Sigmoid colon (tissue), 7 donors: Measurements from ENCODE around the gene FAR1. TPM values are rescaled to one million over a fixed set of nuclear protein-coding genes. Genes with fewer than 3 reads are reported as not detected.
"Not testable (repeated sequence)": the region's sequence is repeated elsewhere in the genome, so short reads cannot be mapped to it uniquely, and the experiment has no call there.

ENCODE experiments used
- DNase-seq: peaks from one replicate; pipeline ENCODE4 v3.0.0-alpha.2; 2019
- H3K27ac ChIP-seq, 4 donors: fragments of 200-600 bp; sonication (generic); one replicate each; pipeline ENCODE4 v1.5.1; 2016 to 2019; ENCODE audit warnings: mild to moderate bottlenecking in 1 of 4
- H3K27me3 ChIP-seq, 3 donors: fragments of 200-600 bp; sonication (generic); one replicate each; pipeline ENCODE4 v1.5.1; 2019; ENCODE audit warnings: mild to moderate bottlenecking in 1 of 3
- H3K36me3 ChIP-seq, 4 donors: fragments of 200-600 bp; sonication (generic); one replicate each; pipeline ENCODE4 v1.5.1; 2016 to 2019
- H3K4me1 ChIP-seq, 4 donors: fragments of 200-600 bp; sonication (generic); one replicate each; pipeline ENCODE4 v1.5.1; 2017 to 2019
- H3K4me3 ChIP-seq, 4 donors: fragments of 200-600 bp; sonication (generic); one replicate each; pipeline ENCODE4 v1.5.1; 2017 to 2019; ENCODE audit warnings: mild to moderate bottlenecking in 2 of 4, moderate library complexity in 1 of 4
- H3K9me3 ChIP-seq, 4 donors: fragments of 200-600 bp in 3 of 4; sonication (generic) in 3 of 4; one replicate each; pipeline versions ENCODE4 v1.5.1 to v1.6.1; 2013 to 2019
- EP300 ChIP-seq, 4 donors: sonication (generic); formaldehyde crosslinking; IDR thresholded peaks; one replicate each; pipeline ENCODE4 v1.6.1; 2017; ENCODE audit warnings: antibody characterized with exemption in 4 of 4
- POLR2A ChIP-seq, 2 donors: fragments of 450-650 bp; IDR thresholded peaks; one replicate each; pipeline ENCODE4 v1.6.1; 2016; ENCODE audit warnings: antibody characterized with exemption in 2 of 2, mild to moderate bottlenecking in 2 of 2, moderate library complexity in 2 of 2
- POLR2AphosphoS5 ChIP-seq, 4 donors: sonication (generic); formaldehyde crosslinking; IDR thresholded peaks; one replicate each; pipeline ENCODE4 v1.6.1; 2017; ENCODE audit warnings: antibody characterized with exemption in 4 of 4
- WGBS, 2 donors: extraction: QIAGEN DNeasy Blood & Tissue Kit; methylation state at CpG; one replicate each; pipeline ENCODE4 v1.1.7; 2013; 5-methylcytosine and 5-hydroxymethylcytosine counted together
- intact Hi-C: fragments of 100-400 bp; cut with DNase I; formaldehyde crosslinking; loops from one replicate; pipeline ENCODE4 v1.15.1; 2023
- polyA plus RNA-seq, 3 donors: library from polyadenylated mRNA; stranded (reverse); fragments of 200-250 nt; gene quantifications; one replicate each; pipeline ENCODE4 v1.2.3, GENCODE V29; 2013
- total RNA-seq, 4 donors: library from RNA; depleted of rRNA; stranded (reverse); fragments of >200 nt; gene quantifications; one replicate each; pipeline ENCODE4 v1.1.0, GENCODE V29; 2016
- TF ChIP-seq, protein P1 (sequence below), 4 experiments: fragments of 450-650 bp in 3 of 4; fragments of 200-600 bp in 1 of 4; IDR thresholded peaks; one replicate each; pipeline ENCODE4 v1.5.1; 2016 to 2019; ENCODE audit warnings: antibody characterized with exemption in 4 of 4, mild to moderate bottlenecking in 3 of 4, moderate library complexity in 2 of 4
- donor health status: healthy with polysubstance abuse.
- donor health status: Bipolar disorder and iron deficiency.
- donor health status: healthy.

Gene FAR1
- total and polyA plus RNA-seq, 7 donors: 22.8 to 52.1 (median 37.1) TPM

DNA sequence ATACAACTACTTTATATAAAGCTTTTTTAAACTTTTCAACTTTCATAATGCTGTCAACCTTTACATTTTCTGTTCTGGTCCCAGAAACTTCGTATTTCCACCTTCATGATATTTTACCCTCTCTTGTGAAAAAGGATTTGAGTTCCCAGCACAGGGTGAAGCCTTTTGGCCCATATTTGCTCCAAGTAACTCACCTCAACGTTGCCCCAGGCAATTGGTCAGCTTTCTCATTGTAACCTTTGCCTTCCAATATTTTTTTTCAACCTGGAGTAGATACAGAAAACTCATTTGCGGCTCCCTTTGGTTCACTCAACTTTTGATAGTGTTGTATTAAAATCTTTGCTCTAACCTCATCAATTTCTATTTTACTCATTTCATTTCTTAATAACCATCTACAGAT lies 21.1 kb upstream of the FAR1 start:
- H3K9me3 ChIP-seq: no peaks in the 10 kb centered on the region
- no peaks in the 10 kb centered on the region for H3K36me3 ChIP-seq
- intact Hi-C loops: no loop called here
- H3K4me1 ChIP-seq: no peaks in the 10 kb centered on the region
- H3K4me3 ChIP-seq: no peak overlapping the region
- no peak for TF ChIP-seq POLR2A (IDR thresholded peaks at IDR 0.05)
- no peak for TF ChIP-seq EP300 (IDR thresholded peaks at IDR 0.05)
- TF ChIP-seq, protein P1, sequence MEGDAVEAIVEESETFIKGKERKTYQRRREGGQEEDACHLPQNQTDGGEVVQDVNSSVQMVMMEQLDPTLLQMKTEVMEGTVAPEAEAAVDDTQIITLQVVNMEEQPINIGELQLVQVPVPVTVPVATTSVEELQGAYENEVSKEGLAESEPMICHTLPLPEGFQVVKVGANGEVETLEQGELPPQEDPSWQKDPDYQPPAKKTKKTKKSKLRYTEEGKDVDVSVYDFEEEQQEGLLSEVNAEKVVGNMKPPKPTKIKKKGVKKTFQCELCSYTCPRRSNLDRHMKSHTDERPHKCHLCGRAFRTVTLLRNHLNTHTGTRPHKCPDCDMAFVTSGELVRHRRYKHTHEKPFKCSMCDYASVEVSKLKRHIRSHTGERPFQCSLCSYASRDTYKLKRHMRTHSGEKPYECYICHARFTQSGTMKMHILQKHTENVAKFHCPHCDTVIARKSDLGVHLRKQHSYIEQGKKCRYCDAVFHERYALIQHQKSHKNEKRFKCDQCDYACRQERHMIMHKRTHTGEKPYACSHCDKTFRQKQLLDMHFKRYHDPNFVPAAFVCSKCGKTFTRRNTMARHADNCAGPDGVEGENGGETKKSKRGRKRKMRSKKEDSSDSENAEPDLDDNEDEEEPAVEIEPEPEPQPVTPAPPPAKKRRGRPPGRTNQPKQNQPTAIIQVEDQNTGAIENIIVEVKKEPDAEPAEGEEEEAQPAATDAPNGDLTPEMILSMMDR (IDR thresholded peaks at IDR 0.05): no peak
- no peak for TF ChIP-seq POLR2AphosphoS5 (IDR thresholded peaks at IDR 0.05)
- no peak for DNase-seq
- H3K27ac ChIP-seq: no peak overlapping the region
- H3K27me3 ChIP-seq: no peaks in the 10 kb centered on the region
- 78% methylated on average over 3 of the region's 3 CpGs for WGBS, 2 donors

DNA sequence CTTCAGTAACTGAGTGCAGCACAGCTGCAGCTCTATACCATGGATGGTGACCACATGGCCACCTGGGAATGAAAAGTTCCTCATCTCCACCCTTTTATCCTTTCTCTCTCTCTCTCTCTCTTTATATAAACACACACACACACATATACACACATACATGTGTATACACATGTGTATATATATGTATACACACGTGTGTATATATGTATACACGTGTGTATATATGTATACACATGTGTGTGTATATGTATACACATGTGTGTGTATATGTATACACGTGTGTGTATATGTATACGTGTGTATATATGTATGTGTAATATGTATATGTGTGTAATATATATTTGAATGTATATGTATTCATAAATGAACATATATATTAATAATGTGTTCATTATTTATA lies 18.8 kb upstream of the FAR1 start:
- Histone ChIP-seq H3K9me3 (no peaks in the 10 kb centered on the region), H3K36me3 (no peaks in the 10 kb centered on the region), H3K27me3 (no peaks in the 10 kb centered on the region), H3K4me1 (no peaks in the 10 kb centered on the region), H3K27ac (no peak overlapping the region), H3K4me3 (no peak overlapping the region)
- 83 to 89% methylated on average over 4 of the region's 4 CpGs for WGBS, 2 donors
- no peak for TF ChIP-seq POLR2A (IDR thresholded peaks at IDR 0.05)
- TF ChIP-seq POLR2AphosphoS5 (IDR thresholded peaks at IDR 0.05): no peak
- TF ChIP-seq, protein P1 (IDR thresholded peaks at IDR 0.05): no peak
- TF ChIP-seq EP300 (IDR thresholded peaks at IDR 0.05): no peak
- DNase-seq: no peak
- intact Hi-C loops: no loop called here

DNA sequence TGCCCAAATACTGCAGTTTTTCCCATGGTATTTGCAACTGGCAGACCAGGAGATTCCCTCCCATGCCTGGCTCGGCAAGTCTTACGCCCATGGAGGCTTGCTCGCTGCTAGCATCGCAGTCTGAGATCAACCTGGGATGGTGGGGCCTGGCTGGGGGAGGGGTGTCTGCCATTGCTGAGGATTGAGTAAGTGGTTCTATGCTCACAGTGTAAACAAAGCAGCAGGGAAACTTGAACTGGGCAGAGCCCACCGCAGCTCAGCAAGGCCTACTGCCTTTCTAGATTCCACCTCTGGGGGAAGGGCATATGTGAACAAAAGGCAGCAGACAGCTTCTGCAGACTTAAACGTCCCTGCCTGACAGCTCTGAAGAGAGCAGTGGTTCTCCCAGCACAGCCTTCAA lies 17.0 kb upstream of the FAR1 start:
- H3K27ac ChIP-seq, H3K4me3 ChIP-seq, DNase-seq, H3K4me1 ChIP-seq, H3K27me3 ChIP-seq, H3K36me3 ChIP-seq, H3K9me3 ChIP-seq, intact Hi-C loops: not testable (repeated sequence)
- WGBS, 2 donors: 85 to 93% methylated on average over 6 of the region's 6 CpGs

DNA sequence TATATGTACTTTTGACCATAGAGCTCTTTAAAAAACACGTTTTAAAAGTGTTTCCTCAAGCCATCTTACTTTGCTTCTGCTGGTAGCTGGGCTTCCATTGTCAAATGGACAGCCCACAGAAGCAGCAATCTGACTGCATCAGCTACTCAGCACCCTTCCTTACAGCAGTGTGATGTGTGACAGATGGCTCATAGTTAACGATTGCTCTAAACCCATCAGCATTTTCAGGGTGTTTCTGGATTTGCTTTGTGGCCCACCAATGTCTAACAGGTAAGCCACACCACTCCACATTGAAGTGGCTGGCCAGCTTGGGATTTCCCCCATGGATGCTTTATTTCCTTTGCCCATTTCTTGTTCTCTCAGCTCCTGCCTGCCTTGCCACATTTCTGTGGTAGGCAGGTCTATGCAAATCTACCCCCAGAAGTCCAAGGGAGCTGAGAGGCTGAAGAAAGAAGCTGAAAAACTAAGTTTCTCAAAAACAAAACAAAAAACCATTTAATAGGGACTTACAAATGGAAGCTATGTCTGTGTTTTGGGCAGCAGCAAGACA lies 7.3 kb upstream of the FAR1 start:
- TF ChIP-seq POLR2AphosphoS5 (IDR thresholded peaks at IDR 0.05) (no peak), POLR2A (IDR thresholded peaks at IDR 0.05) (no peak), EP300 (IDR thresholded peaks at IDR 0.05) (no peak)
- TF ChIP-seq, protein P1 (IDR thresholded peaks at IDR 0.05): no peak
- WGBS, 2 donors: 66 to 81% methylated on average over 2 of the region's 2 CpGs
- H3K4me3 ChIP-seq: no peak overlapping the region

DNA sequence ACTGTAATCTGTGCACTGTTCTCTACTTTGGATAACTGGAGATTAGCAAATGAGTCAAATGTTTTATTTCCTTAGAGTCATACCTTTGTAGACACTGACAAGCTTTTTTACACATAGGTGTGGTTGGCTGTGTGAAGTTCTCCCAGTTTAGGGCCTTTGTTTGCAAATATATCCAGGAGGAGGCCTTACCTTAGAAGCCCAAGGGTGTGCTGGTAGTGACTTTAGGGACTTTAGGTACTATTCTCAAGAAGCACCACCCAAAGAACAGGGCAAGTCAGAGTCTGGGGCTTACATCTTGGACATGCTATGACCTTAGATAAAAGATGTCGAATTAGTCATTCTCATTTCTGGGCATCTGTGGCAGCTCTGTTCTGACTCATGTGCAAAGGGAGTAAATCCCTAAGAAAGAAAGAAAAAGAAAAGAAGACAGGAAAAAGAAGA lies 4.8 kb upstream of the FAR1 start:
- no peak for DNase-seq
- Histone ChIP-seq H3K27ac (no peak overlapping the region), H3K4me3 (no peak overlapping the region), H3K4me1 (peaks cover 0 to 11% (median 4%) of the 10 kb centered on the region in 4 donors), H3K27me3 (no peaks in the 10 kb centered on the region), H3K36me3 (no peaks in the 10 kb centered on the region), H3K9me3 (peaks cover 0 to 7% (median 6%) of the 10 kb centered on the region in 4 donors)
- no peak for TF ChIP-seq EP300 (IDR thresholded peaks at IDR 0.05)
- TF ChIP-seq POLR2AphosphoS5 (IDR thresholded peaks at IDR 0.05): no peak
- no peak for TF ChIP-seq POLR2A (IDR thresholded peaks at IDR 0.05)
- TF ChIP-seq, protein P1 (IDR thresholded peaks at IDR 0.05): no peak
- 24 to 78% methylated on average over 1 of the region's 1 CpG for WGBS, 2 donors
- intact Hi-C loops: no loop called here

More for the DNA sequence above, 7.3 kb upstream of the FAR1 start:
- Histone ChIP-seq H3K27me3 (no peaks in the 10 kb centered on the region), H3K27ac (no peak overlapping the region), H3K36me3 (no peaks in the 10 kb centered on the region), H3K4me1 (no peaks in the 10 kb centered on the region), H3K9me3 (peaks cover 0 to 7% (median 6%) of the 10 kb centered on the region in 4 donors)
- DNase-seq: no peak
- intact Hi-C loops: no loop called here
